Fibroblast of skin of scalp (primary cell): ENCODE data around the gene SUPT20H.
"Not testable (repeated sequence)": the region's sequence is repeated elsewhere in the genome, so short reads cannot be mapped to it uniquely, and the experiment has no call there.

Experiments
- DNase-seq: peaks from one replicate; pipeline ENCODE4 v3.0.0-alpha.2; 2013

SUPT20H gene

GRCh38 chr13:37069597-37070103 is 10.2 kb upstream of the SUPT20H start:
- DNase-seq: no peak

DNA sequence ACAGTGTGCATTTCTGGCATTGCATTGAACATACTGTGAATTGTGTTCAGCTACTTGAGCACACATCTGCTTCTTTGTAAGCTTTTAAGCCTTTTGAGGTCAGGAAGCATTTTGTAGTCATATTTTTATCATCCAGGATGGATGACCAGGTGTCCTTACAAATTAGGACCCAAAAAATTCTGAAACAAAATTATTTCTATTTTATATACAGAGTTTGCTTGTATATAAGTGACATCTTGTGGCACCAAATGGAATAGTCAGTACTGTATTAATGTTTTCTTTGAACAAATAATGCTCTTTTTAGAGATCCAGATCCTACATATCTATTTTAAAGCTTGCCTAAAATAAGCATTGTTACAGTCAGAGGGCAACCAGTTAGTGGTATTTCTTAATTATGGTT is 9.5 kb upstream of the SUPT20H start:
- DNase-seq: peak; percentile 20

DNA sequence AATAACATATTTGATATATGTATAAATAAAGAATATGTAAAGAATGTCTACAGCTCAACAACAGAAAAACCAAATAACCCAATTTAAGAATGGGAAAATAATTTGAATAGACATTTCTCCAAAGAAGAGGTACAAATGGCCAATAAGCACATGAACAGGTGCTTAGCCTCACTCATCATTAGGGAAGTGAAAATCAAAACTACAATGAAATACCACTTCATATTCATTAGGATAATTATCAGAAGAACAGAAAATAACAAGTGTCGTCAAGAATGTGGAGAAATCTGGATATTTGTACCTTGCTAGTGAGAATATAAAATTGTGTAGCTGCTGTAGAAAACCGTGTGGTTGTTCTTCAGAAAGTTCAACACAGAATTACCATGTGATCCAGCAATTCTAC is 8.4 kb upstream of the SUPT20H start:
- no peak for DNase-seq

GRCh38 chr13:37065890-37066526 is 6.5 kb upstream of the SUPT20H start:
- DNase-seq: no peak

GRCh38 chr13:37059848-37060192 is 332 bp upstream of the SUPT20H start:
- no peak for DNase-seq

DNA sequence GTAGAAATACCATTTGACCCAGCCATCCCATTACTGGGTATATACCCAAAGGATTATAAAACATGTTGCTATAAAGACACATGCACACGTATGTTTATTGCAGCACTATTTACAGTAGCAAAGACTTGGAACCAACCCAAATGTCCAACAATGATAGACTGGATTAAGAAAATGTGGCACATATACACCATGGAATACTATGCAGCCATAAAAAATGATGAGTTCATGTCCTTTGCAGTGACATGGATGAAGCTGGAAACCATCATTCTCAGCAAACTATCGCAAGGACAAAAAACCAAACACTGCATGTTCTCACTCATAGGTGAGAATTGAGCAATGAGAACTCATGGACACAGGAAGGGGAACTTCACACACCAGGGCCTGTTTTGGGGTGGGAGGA is 3.3 kb downstream of the SUPT20H start:
- not testable (repeated sequence) for DNase-seq

DNA sequence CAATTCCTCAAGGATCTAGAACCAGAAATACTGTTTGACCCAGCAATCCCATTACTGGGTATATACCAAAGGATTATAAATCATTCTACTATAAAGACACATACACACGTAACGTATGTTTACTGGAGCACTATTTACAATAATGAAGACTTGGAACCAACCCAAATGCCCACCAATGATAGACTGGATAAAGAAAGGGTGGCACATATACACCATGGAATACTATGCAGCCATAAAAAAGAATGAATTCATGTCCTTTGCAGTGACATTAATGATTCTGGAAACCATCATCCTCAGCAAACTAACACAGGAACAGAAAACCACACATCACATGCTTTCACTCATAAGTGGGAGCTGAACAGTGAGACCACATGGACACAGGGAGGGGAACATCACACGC is 6.4 kb downstream of the SUPT20H start:
- DNase-seq: not testable (repeated sequence)

- no peak for DNase-seq
Measured at GRCh38 chr13:37049810-37050209, 9.7 kb downstream of the SUPT20H start.

GRCh38 chr13:37047846-37048245 is 11.6 kb downstream of the SUPT20H start:
- no peak for DNase-seq

GRCh38 chr13:37047032-37047431 is 12.5 kb downstream of the SUPT20H start:
- no peak for DNase-seq

- DNase-seq: no peak
Measured at GRCh38 chr13:37046062-37046461, 13.4 kb downstream of the SUPT20H start.

GRCh38 chr13:37040789-37041188 is 18.7 kb downstream of the SUPT20H start:
- DNase-seq: no peak

DNA sequence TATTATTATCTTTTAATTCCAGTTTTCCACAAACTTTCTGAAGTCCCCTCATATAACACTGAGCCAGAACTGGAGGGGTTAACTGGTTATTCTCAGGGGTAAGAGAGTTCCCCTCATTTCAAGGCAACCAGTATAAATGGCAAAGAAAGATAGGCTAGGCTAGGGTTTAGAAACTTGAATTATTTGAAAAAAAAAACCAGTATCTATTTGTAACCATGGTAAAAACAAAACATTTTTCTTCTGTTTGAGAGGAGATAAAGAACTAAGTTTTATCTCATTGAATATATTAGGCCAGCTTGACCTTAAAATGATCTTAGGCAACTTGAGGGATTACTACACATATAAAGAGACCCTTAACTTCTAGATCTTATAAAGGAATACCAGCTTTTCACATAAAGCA is 19.6 kb downstream of the SUPT20H start:
- no peak for DNase-seq

GRCh38 chr13:37037241-37037640 is 22.2 kb downstream of the SUPT20H start:
- DNase-seq: no peak

GRCh38 chr13:37029617-37030016 is 29.9 kb downstream of the SUPT20H start:
- DNase-seq: peak; percentile 31

- DNase-seq: no peak
Measured at GRCh38 chr13:37027639-37028038, 31.8 kb downstream of the SUPT20H start.

DNA sequence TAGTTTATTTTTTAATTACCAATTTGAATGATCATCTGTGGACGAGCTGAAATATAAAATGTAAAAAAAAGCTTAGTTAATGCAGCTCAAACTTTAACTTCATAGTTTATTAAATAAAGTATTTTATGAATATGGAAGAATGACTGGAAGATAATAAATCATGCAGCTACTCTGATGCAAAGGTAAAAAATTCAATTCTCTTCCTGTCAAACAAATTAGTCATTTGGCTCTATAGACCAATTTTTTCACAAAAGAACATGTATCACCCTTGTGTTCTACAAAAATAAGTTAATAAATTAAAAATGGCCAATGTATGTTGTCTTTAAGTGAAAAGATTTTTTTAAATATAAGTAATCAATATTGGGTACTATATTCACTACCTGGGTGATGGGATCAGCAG is 32.7 kb downstream of the SUPT20H start:
- DNase-seq: no peak

- DNase-seq: peak; percentile 2
Measured at GRCh38 chr13:37023871-37024270, 35.6 kb downstream of the SUPT20H start.

GRCh38 chr13:37014609-37015008 is 44.9 kb downstream of the SUPT20H start:
- peak; percentile 36 for DNase-seq

DNA sequence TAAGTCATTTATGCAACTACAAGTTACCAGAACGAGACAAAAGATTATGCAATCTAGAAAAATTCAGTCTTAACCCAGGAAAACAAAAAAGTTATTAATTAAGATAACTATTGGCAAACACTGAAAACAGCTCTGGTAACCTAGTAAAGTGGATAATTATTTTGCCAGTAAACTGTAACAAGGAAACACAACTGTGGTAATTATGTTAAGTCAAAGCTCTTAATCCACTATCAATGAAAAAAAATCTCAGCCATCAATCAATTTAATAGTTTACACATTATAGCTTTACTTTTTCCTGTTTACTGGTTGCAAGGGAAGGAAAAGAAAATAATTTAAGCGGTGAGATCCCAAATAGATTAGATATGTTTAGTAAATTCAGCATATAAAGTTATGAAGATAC is 47.7 kb downstream of the SUPT20H start:
- DNase-seq: no peak

DNA sequence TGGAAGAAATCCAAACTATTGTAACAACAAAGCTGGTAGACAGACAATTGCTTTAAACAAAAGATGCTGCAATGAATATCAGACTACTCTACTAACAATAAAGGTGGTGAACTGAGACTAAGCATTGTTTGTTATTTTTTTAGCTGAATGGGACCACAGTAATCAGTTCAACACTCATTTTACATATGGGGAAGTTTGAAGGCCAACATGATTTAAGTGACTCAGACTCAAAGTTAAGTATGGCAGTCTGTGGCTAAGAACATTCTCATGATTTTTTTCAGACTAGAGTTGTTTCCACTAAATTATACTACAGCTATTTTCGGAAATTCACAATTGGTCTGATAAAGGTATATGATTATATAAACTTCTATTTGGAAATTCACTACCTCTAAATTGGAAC is 48.5 kb downstream of the SUPT20H start:
- no peak for DNase-seq

- DNase-seq: no peak
Measured at GRCh38 chr13:37010424-37010823, 49.1 kb downstream of the SUPT20H start.

DNA sequence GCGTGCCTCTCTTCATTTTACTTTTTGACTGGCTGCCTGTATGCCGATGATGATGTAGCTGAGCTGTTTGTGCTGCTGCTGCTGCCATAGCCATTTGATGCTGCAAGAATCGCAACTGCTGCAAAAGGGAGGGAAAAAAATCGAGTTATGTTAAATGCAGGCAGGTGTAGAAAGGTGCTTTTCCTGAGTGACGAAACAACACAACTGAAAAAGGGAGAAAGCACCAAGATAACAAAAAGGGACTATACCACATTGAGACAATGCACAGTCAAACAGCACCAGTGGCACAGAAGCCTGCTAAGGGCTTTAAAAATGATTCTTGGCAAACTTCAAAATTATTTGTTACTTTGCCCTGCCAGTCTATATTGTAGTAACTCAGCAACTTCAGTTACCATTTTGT is 49.8 kb downstream of the SUPT20H start:
- no peak for DNase-seq

DNA sequence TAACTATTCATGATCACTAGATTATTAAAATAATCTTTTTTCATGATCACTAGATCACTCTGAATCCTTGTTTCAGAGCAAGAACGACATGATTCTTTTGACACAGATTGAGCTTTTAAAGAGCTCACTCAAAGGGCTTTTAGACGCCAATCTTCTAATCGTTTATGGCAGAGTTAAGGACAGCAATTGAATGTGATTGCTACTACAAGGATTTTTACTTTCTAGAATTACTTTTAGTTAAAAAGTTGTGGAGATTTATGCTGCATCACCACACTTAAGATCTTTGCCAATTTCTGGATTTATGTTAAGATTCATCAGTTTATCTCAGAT is 57.6 kb downstream of the SUPT20H start:
- no peak for DNase-seq

DNA sequence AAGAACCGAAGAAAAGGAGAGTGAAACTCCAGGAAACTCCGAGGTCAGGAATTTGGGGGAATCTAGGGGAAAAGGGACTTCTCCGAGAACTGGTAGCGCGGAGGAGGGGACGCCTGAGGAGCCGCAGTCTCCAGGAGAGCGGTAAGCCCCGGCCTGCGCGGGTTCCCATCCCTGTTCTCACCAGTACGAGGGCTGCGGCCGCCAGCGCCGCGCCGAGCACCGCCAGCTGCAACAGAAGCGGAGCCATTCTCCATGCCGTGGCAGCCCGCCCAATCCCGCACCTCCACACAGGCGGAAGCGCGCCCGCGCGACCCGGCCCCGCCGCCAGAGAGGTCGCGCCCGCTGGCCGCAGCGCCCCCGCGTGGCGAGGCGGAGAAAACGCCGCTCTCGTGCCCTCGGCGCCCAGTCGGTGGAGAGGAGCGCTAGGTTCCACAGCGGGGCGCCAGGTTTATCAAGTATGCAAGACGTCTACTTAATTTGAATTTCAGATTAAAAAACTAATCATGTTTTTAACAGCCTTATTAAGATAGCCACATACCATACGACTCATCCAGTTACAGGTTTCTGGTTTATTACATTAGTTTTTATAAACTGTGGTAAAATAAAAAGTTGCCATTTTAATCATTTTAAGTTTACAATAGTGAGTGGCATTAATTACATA is 60.3 kb downstream of the SUPT20H start, which contains the start of gene ALG5:
ALG5 (minus strand) TSS at position 287 of the 661 bp plus-strand sequence; CDS start at position 247, 40 bp downstream.
- peak; percentile 90 for DNase-seq
